ENCODE results near the gene STRA6.

The STRA6 gene

DNA sequence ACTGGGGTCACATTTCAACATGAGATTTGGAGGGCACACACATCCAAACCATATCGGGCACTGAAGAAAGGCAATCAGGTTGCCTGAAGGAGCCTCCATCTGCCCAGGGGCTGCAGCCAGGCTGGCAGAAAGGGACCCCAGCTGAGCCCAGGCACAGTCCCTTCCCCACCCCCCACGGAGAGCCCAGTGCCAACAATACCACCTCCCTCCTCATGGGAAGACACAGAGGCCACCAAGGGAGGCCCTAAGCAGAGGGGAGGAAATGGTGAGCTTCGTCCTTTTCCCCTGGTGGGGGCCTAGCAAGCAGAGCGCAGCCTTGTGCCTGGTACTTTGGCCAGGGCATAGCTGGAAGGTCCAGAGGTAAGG is 3.0 kb upstream of the STRA6 start:
- no CpG with 5 or more reads among the region's 4 CpGs for WGBS, 2 donors (ENCODE audit: extremely low coverage in 2 of 2, insufficient read length in 2 of 2, insufficient replicate concordance in 1 of 2)
- Histone ChIP-seq H3K4me2 (ENCODE audit: insufficient read depth, low read length, poor library complexity, severe bottlenecking) (no peak overlapping the region), H3K4me3 (ENCODE audit: low read length in 2 of 2) (no peak overlapping the region), H3K36me3 (replicated peaks in 1 of 2; ENCODE audit: control insufficient read depth in 2 of 2, insufficient read depth in 2 of 2, low read length in 2 of 2) (no peaks in the 10 kb centered on the region), H3K9me3 (replicated peaks in 1 of 2; ENCODE audit: control insufficient read depth in 2 of 2, insufficient read depth in 1 of 2, low read depth in 1 of 2, low read length in 2 of 2) (no peaks in the 10 kb centered on the region), H2AFZ (ENCODE audit: low read length) (no peak overlapping the region), H2AK5ac (ENCODE audit: low read depth, low read length) (peak overlapping the region; percentile 95), H4K91ac (ENCODE audit: low read depth, low read length, poor library complexity) (no peak overlapping the region), H3K9ac (ENCODE audit: low read depth, low read length, poor library complexity) (peak overlapping the region; percentile 68), H3K27me3 (ENCODE audit: control insufficient read depth in 3 of 3, insufficient read depth in 3 of 3, low read depth in 1 of 3, low read length in 3 of 3) (peaks cover 0 to 1% (median 0%) of the 10 kb centered on the region in 3 experiments), H2BK5ac (ENCODE audit: low read length) (peak overlapping the region; percentile 26), H2BK15ac (ENCODE audit: low read length) (peak overlapping the region; percentile 71), H2BK12ac (ENCODE audit: low read length) (no peak overlapping the region), H3K27ac (replicated peaks; ENCODE audit: low read length) (no peak overlapping the region), H3K79me1 (ENCODE audit: low read depth, low read length) (no peaks in the 10 kb centered on the region), H3K4me1 (ENCODE audit: control insufficient read depth in 2 of 2, insufficient read depth in 1 of 2, low read depth in 1 of 2, low read length in 2 of 2) (peaks cover 51 to 60% of the 10 kb centered on the region in 2 donors), H4K8ac (ENCODE audit: low read depth, low read length) (no peak overlapping the region), H3K23ac (ENCODE audit: low read depth, low read length, poor library complexity) (no peak overlapping the region), H3K18ac (ENCODE audit: low read length) (peak overlapping the region; percentile 54), H2BK120ac (ENCODE audit: low read depth, low read length) (peak overlapping the region; percentile 21), H3K4ac (ENCODE audit: low read length) (no peak overlapping the region), H3K14ac (ENCODE audit: low read length) (peak overlapping the region; percentile 6)
- no peak for DNase-seq (ENCODE audit: low spot score)

DNA sequence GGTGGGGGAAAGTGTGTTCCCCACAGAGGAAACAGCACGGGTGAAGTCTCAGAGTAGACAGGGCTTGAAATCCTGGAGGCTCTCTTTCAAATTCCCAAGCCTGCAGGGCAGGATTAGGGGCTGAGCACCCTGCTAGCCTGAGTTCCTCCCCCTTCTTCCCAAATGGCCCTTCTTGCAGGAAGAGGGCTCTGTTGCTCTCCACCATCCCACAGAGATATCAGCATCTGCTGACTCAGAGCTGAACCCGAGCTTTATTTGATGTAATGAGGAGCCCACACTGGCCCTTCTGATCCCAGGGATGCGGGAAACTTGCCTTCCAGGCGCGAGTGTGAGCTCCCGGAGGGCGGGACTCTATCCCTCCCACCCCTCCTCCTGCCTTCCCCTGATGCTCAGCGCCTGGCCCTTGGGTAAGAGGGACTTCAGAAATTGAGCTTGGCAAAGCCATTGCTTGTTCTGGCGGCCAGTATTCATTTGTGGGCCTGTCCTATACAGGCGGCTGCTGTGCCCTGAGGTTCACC is 1.4 kb upstream of the STRA6 start:
- H4K91ac ChIP-seq (ENCODE audit: low read depth, low read length, poor library complexity) = no peak overlapping the region
- H3K4me3 ChIP-seq (ENCODE audit: low read length in 2 of 2) = peak overlapping the region in 1 of 2 donors; percentile 46
- H3K4ac ChIP-seq (ENCODE audit: low read length) = peak overlapping the region; percentile 7

DNA sequence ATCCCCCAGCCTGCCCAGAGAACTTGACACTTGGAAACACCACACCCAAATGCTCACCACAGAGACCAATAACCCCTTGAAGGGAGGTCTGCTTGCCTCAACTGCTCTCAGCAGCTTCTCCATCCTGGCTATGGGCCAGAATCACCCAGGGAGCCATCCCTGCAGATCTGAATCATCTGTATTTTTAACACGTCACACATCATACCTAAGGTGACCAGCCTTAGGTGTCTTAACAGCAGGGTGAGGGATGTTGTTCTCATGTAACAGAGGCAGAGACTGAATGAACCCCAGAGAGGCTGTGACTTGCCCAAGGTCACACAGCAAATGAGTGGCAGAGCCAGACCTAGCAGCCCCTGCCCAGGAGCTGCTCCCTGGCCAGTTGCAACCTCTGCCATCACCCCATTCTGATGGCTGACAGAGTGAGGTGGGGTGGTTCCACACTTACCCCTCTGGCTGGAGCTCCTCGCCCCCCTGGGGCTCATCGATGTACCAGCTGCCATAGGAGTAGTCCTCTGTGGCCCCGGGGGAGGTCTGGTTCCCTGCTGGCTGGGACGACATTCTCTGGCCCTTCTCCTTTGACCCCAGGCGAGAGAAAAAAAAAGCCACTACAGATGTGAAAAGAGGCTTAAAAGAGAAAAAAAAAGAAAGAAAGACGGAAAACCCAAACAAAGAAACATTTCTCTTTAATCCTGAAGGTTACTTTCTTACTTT is 722 bp downstream of the STRA6 start:
- peak overlapping the region; percentile 1 for H3K14ac ChIP-seq (ENCODE audit: low read length)
- peak overlapping the region; percentile 3 for H2BK12ac ChIP-seq (ENCODE audit: low read length)
- no peak for DNase-seq (ENCODE audit: low spot score)
- no CpG with 5 or more reads among the region's 7 CpGs for WGBS, 2 donors (ENCODE audit: extremely low coverage in 2 of 2, insufficient read length in 2 of 2, insufficient replicate concordance in 1 of 2)
- H3K27me3 ChIP-seq (ENCODE audit: control insufficient read depth in 3 of 3, insufficient read depth in 3 of 3, low read depth in 1 of 3, low read length in 3 of 3) = peaks cover 0 to 1% (median 0%) of the 10 kb centered on the region in 3 experiments
- H2BK5ac ChIP-seq (ENCODE audit: low read length) = peak overlapping the region; percentile 57
- no peak overlapping the region for H3K4me2 ChIP-seq (ENCODE audit: insufficient read depth, low read length, poor library complexity, severe bottlenecking)
- no peak overlapping the region for H4K8ac ChIP-seq (ENCODE audit: low read depth, low read length)
- H3K9me3 ChIP-seq (replicated peaks in 1 of 2; ENCODE audit: control insufficient read depth in 2 of 2, insufficient read depth in 1 of 2, low read depth in 1 of 2, low read length in 2 of 2) = no peaks in the 10 kb centered on the region
- peak overlapping the region; percentile 97 for H2BK15ac ChIP-seq (ENCODE audit: low read length)
- peak overlapping the region; percentile 48 for H2BK120ac ChIP-seq (ENCODE audit: low read depth, low read length)
- peak overlapping the region; percentile 5 for H3K27ac ChIP-seq (replicated peaks; ENCODE audit: low read length)
- H3K4ac ChIP-seq (ENCODE audit: low read length) = peak overlapping the region; percentile 19
- H3K9ac ChIP-seq (ENCODE audit: low read depth, low read length, poor library complexity) = peak overlapping the region; percentile 22
- no peak overlapping the region for H4K91ac ChIP-seq (ENCODE audit: low read depth, low read length, poor library complexity)
- H2AK5ac ChIP-seq (ENCODE audit: low read depth, low read length) = peak overlapping the region; percentile 97
- H3K4me1 ChIP-seq (ENCODE audit: control insufficient read depth in 2 of 2, insufficient read depth in 1 of 2, low read depth in 1 of 2, low read length in 2 of 2) = peaks cover 33 to 35% of the 10 kb centered on the region in 2 donors
- H3K36me3 ChIP-seq (replicated peaks in 1 of 2; ENCODE audit: control insufficient read depth in 2 of 2, insufficient read depth in 2 of 2, low read length in 2 of 2) = peaks cover 0 to 13% of the 10 kb centered on the region in 2 donors
- H3K79me1 ChIP-seq (ENCODE audit: low read depth, low read length) = no peaks in the 10 kb centered on the region
- peak overlapping the region; percentile 4 for H3K23ac ChIP-seq (ENCODE audit: low read depth, low read length, poor library complexity)
- peak overlapping the region; percentile 74 for H3K18ac ChIP-seq (ENCODE audit: low read length)
- H2AFZ ChIP-seq (ENCODE audit: low read length) = peak overlapping the region; percentile 81
- peak overlapping the region in 1 of 2 donors; percentile 46 for H3K4me3 ChIP-seq (ENCODE audit: low read length in 2 of 2)

More for the DNA sequence above, 1.4 kb upstream of the STRA6 start:
- Histone ChIP-seq H3K4me2 (ENCODE audit: insufficient read depth, low read length, poor library complexity, severe bottlenecking) (no peak overlapping the region), H2BK12ac (ENCODE audit: low read length) (no peak overlapping the region), H2BK5ac (ENCODE audit: low read length) (no peak overlapping the region), H3K4me1 (ENCODE audit: control insufficient read depth in 2 of 2, insufficient read depth in 1 of 2, low read depth in 1 of 2, low read length in 2 of 2) (peaks cover 40 to 50% of the 10 kb centered on the region in 2 donors), H3K23ac (ENCODE audit: low read depth, low read length, poor library complexity) (no peak overlapping the region), H4K8ac (ENCODE audit: low read depth, low read length) (no peak overlapping the region), H2AK5ac (ENCODE audit: low read depth, low read length) (no peak overlapping the region), H3K27ac (replicated peaks; ENCODE audit: low read length) (peak overlapping the region; percentile 61), H3K9ac (ENCODE audit: low read depth, low read length, poor library complexity) (no peak overlapping the region), H3K79me1 (ENCODE audit: low read depth, low read length) (no peaks in the 10 kb centered on the region), H3K9me3 (replicated peaks in 1 of 2; ENCODE audit: control insufficient read depth in 2 of 2, insufficient read depth in 1 of 2, low read depth in 1 of 2, low read length in 2 of 2) (no peaks in the 10 kb centered on the region), H2AFZ (ENCODE audit: low read length) (peak overlapping the region; percentile 47), H3K36me3 (replicated peaks in 1 of 2; ENCODE audit: control insufficient read depth in 2 of 2, insufficient read depth in 2 of 2, low read length in 2 of 2) (peaks cover 0 to 2% of the 10 kb centered on the region in 2 donors), H2BK120ac (ENCODE audit: low read depth, low read length) (no peak overlapping the region), H2BK15ac (ENCODE audit: low read length) (peak overlapping the region; percentile 55), H3K18ac (ENCODE audit: low read length) (peak overlapping the region; percentile 78), H3K14ac (ENCODE audit: low read length) (no peak overlapping the region), H3K27me3 (ENCODE audit: control insufficient read depth in 3 of 3, insufficient read depth in 3 of 3, low read depth in 1 of 3, low read length in 3 of 3) (peaks cover 0 to 1% (median 0%) of the 10 kb centered on the region in 3 experiments)
- DNase-seq (ENCODE audit: low spot score) = no peak
- no CpG with 5 or more reads among the region's 10 CpGs for WGBS, 2 donors (ENCODE audit: extremely low coverage in 2 of 2, insufficient read length in 2 of 2, insufficient replicate concordance in 1 of 2)

DNA sequence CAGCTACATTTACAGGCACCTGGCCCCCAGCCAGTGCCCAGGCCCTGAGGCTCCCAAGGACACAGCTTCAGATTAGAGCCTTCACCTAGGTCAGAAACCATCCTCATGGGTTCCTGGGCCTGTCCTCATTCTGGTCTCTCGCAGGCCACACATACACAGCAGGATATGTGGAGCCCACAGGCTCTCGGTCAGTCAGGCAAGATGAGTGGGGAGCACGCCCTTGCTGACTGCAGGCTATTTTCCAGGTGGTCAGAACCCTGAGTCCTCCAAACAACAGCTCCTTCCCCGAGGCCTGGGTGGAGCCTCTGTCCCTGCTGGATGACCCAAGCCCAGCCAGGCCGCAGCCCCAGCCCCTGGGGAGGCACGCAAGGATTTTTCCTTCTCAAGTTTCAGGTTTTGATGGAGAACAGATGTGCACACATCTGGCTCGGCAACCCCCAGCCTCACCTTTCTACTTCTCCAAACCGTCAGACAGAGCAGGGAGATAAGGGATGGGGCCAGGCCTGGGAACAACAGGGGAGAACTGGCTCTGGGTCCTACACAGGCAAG is 1.6 kb downstream of the STRA6 start:
- no peak for DNase-seq (ENCODE audit: low spot score)
- no CpG with 5 or more reads among the region's 8 CpGs for WGBS, 2 donors (ENCODE audit: extremely low coverage in 2 of 2, insufficient read length in 2 of 2, insufficient replicate concordance in 1 of 2)
- no peak overlapping the region for H3K4me2 ChIP-seq (ENCODE audit: insufficient read depth, low read length, poor library complexity, severe bottlenecking)
- H2AK5ac ChIP-seq (ENCODE audit: low read depth, low read length) = peak overlapping the region; percentile 97
- peak overlapping the region; percentile 59 for H2BK12ac ChIP-seq (ENCODE audit: low read length)
- no peak overlapping the region for H2AFZ ChIP-seq (ENCODE audit: low read length)
- peak overlapping the region; percentile 40 for H4K91ac ChIP-seq (ENCODE audit: low read depth, low read length, poor library complexity)
- peak overlapping the region; percentile 57 for H2BK5ac ChIP-seq (ENCODE audit: low read length)
- H3K9me3 ChIP-seq (replicated peaks in 1 of 2; ENCODE audit: control insufficient read depth in 2 of 2, insufficient read depth in 1 of 2, low read depth in 1 of 2, low read length in 2 of 2) = no peaks in the 10 kb centered on the region
- peaks cover 0 to 22% of the 10 kb centered on the region in 2 donors for H3K36me3 ChIP-seq (replicated peaks in 1 of 2; ENCODE audit: control insufficient read depth in 2 of 2, insufficient read depth in 2 of 2, low read length in 2 of 2)
- H3K4me3 ChIP-seq (ENCODE audit: low read length in 2 of 2) = peak overlapping the region in 1 of 2 donors; percentile 46
- peaks cover 0 to 1% (median 0%) of the 10 kb centered on the region in 3 experiments for H3K27me3 ChIP-seq (ENCODE audit: control insufficient read depth in 3 of 3, insufficient read depth in 3 of 3, low read depth in 1 of 3, low read length in 3 of 3)
- peak overlapping the region; percentile 73 for H3K18ac ChIP-seq (ENCODE audit: low read length)
- no peak overlapping the region for H3K9ac ChIP-seq (ENCODE audit: low read depth, low read length, poor library complexity)
- H2BK15ac ChIP-seq (ENCODE audit: low read length) = peak overlapping the region; percentile 97
- peaks cover 32 to 33% of the 10 kb centered on the region in 2 donors for H3K4me1 ChIP-seq (ENCODE audit: control insufficient read depth in 2 of 2, insufficient read depth in 1 of 2, low read depth in 1 of 2, low read length in 2 of 2)
- no peak overlapping the region for H3K27ac ChIP-seq (replicated peaks; ENCODE audit: low read length)
- no peak overlapping the region for H3K4ac ChIP-seq (ENCODE audit: low read length)
- H3K23ac ChIP-seq (ENCODE audit: low read depth, low read length, poor library complexity) = no peak overlapping the region
- no peak overlapping the region for H4K8ac ChIP-seq (ENCODE audit: low read depth, low read length)
- H3K79me1 ChIP-seq (ENCODE audit: low read depth, low read length) = no peaks in the 10 kb centered on the region
- peak overlapping the region; percentile 61 for H3K14ac ChIP-seq (ENCODE audit: low read length)
- peak overlapping the region; percentile 48 for H2BK120ac ChIP-seq (ENCODE audit: low read depth, low read length)

All from neuronal stem cell (in vitro differentiated cells).